Endothelial cell of umbilical vein (primary cell): Measurements from ENCODE around the gene KCNB1.

Experiments
- CTCF ChIP-seq, 2 donors: IDR thresholded peaks; 1 replicate in 1 of 2; 2 replicates in 1 of 2; pipeline ENCODE4 v1.5.1; 2011; ENCODE audit warnings: low read length in 2 of 2, mild to moderate bottlenecking in 2 of 2, moderate library complexity in 2 of 2, control low read depth in 1 of 2, inconsistent platforms in 1 of 2, low read depth in 1 of 2; ENCODE audit not compliant: insufficient read depth in 1 of 2; ENCODE audit errors: extremely low read depth in 1 of 2
- EZH2 ChIP-seq: IDR thresholded peaks from 2 replicates; pipeline ENCODE4 v1.6.1; 2012; ENCODE audit warnings: borderline replicate concordance, low read depth, mild to moderate bottlenecking, moderate library complexity, low read length, inconsistent platforms; ENCODE audit not compliant: severe bottlenecking
- GATA2 ChIP-seq: IDR thresholded peaks from 2 replicates; pipeline ENCODE4 v1.7.0; 2011; ENCODE audit warnings: low read depth, mild to moderate bottlenecking, moderate library complexity, mixed read lengths, low read length; ENCODE audit not compliant: insufficient read length, insufficient read depth
- JUN ChIP-seq: IDR thresholded peaks from 2 replicates; pipeline ENCODE4 v1.6.1; 2011; ENCODE audit warnings: borderline replicate concordance, low read depth; ENCODE audit not compliant: insufficient read length, insufficient read depth
- MAX ChIP-seq: IDR thresholded peaks from 2 replicates; pipeline ENCODE4 v1.6.1; 2011; ENCODE audit not compliant: insufficient read depth, insufficient read length
- MYC ChIP-seq: IDR thresholded peaks from one replicate; pipeline ENCODE4 v1.6.1; 2011; ENCODE audit warnings: mild to moderate bottlenecking, low read depth, low read length
- POLR2A ChIP-seq: IDR thresholded peaks from 2 replicates; pipeline ENCODE4 v1.6.1; 2012; ENCODE audit warnings: low read depth, mild to moderate bottlenecking, control low read depth, low read length
- POLR2AphosphoS5 ChIP-seq: IDR thresholded peaks from 2 replicates; pipeline ENCODE4 v1.6.1; 2012; ENCODE audit warnings: low read depth, mild to moderate bottlenecking, control low read depth, low read length, moderate library complexity; ENCODE audit not compliant: insufficient read depth

- TF ChIP-seq CTCF (IDR thresholded peaks at IDR 0.05; ENCODE audit: extremely low read depth in 1 of 2, insufficient read depth in 1 of 2, low read depth in 1 of 2, low read length in 2 of 2) (no peak), POLR2A (no peak), EZH2 (no peak), POLR2AphosphoS5 (no peak), MYC (no peak), GATA2 (no peak), JUN (no peak), MAX (no peak)
Measured at GRCh38 chr20:49398401-49399144, 83.9 kb downstream of the KCNB1 start.
